Endothelial cell of umbilical vein (primary cell): ENCODE results near the gene TCEA2.

Source experiments
- EZH2 ChIP-seq: IDR thresholded peaks from 2 replicates; pipeline ENCODE4 v1.6.1; 2012; ENCODE audit warnings: borderline replicate concordance, low read depth, mild to moderate bottlenecking, moderate library complexity, low read length, inconsistent platforms; ENCODE audit not compliant: severe bottlenecking
- MAX ChIP-seq: IDR thresholded peaks from 2 replicates; pipeline ENCODE4 v1.6.1; 2011; ENCODE audit not compliant: insufficient read depth, insufficient read length
- MYC ChIP-seq: IDR thresholded peaks from one replicate; pipeline ENCODE4 v1.6.1; 2011; ENCODE audit warnings: mild to moderate bottlenecking, low read depth, low read length
- POLR2A ChIP-seq: IDR thresholded peaks from 2 replicates; pipeline ENCODE4 v1.6.1; 2012; ENCODE audit warnings: low read depth, mild to moderate bottlenecking, control low read depth, low read length
- POLR2AphosphoS5 ChIP-seq: IDR thresholded peaks from 2 replicates; pipeline ENCODE4 v1.6.1; 2012; ENCODE audit warnings: low read depth, mild to moderate bottlenecking, control low read depth, low read length, moderate library complexity; ENCODE audit not compliant: insufficient read depth
- TF ChIP-seq, protein P1 (sequence below), 2 donors: IDR thresholded peaks; 1 replicate in 1 of 2; 2 replicates in 1 of 2; pipeline ENCODE4 v1.5.1; 2011; ENCODE audit warnings: low read length in 2 of 2, mild to moderate bottlenecking in 2 of 2, moderate library complexity in 2 of 2, control low read depth in 1 of 2, inconsistent platforms in 1 of 2, low read depth in 1 of 2; ENCODE audit not compliant: insufficient read depth in 1 of 2; ENCODE audit errors: extremely low read depth in 1 of 2

GRCh38 chr20:64070244-64070993 lies 7.4 kb downstream of the TCEA2 start:
- TF ChIP-seq POLR2A (no peak), MAX (no peak), EZH2 (no peak), POLR2AphosphoS5 (no peak), MYC (no peak)
- TF ChIP-seq, protein P1, sequence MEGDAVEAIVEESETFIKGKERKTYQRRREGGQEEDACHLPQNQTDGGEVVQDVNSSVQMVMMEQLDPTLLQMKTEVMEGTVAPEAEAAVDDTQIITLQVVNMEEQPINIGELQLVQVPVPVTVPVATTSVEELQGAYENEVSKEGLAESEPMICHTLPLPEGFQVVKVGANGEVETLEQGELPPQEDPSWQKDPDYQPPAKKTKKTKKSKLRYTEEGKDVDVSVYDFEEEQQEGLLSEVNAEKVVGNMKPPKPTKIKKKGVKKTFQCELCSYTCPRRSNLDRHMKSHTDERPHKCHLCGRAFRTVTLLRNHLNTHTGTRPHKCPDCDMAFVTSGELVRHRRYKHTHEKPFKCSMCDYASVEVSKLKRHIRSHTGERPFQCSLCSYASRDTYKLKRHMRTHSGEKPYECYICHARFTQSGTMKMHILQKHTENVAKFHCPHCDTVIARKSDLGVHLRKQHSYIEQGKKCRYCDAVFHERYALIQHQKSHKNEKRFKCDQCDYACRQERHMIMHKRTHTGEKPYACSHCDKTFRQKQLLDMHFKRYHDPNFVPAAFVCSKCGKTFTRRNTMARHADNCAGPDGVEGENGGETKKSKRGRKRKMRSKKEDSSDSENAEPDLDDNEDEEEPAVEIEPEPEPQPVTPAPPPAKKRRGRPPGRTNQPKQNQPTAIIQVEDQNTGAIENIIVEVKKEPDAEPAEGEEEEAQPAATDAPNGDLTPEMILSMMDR (IDR thresholded peaks at IDR 0.05; ENCODE audit: extremely low read depth in 1 of 2, insufficient read depth in 1 of 2, low read depth in 1 of 2, low read length in 2 of 2), result no peak
